Measurements from ENCODE around the gene CRTAC1. TPM values are rescaled to one million over a fixed set of nuclear protein-coding genes. Genes with fewer than 3 reads are reported as not detected.

CRTAC1 gene
- polyA plus RNA-seq, 1 donor (not counting 4 experiments of a cell fraction or from before 2014, with no cell fraction given), result not detected

DNA sequence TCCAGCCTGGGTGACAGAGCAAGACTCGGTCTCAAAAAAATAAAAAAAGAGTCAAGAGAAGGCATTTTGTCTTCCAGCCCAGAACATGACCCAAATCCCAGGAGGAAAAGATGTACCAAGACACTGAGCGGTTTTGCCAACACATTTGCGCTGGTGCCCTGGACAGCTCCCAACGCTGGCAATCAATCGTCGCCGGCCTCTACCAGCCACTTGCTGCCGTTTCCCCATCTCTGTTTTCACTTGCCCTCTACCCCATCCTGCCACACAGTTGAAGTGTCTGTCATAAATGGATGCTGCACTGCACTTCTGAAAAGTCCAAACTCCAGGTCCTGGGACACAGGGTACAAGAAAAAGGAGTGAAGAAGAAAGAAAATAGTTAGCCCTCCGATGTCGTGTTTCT, 29.7 kb upstream of the CRTAC1 start:
- Histone ChIP-seq H3K4me2 (ENCODE audit: control insufficient read depth, extremely low read depth, insufficient read depth, low read depth, low read length) (no peak overlapping the region), H3K36me3 (ENCODE audit: control insufficient read depth in 2 of 2, extremely low read depth in 1 of 2, insufficient read depth in 2 of 2, low read length in 2 of 2) (no peaks in the 10 kb centered on the region), H3K27me3 (ENCODE audit: control insufficient read depth, extremely low read depth, insufficient read depth, low read length) (no peaks in the 10 kb centered on the region), H4K20me1 (ENCODE audit: control insufficient read depth, extremely low read depth, insufficient read depth, low read length) (no peaks in the 10 kb centered on the region), H3K4me3 (ENCODE audit: control insufficient read depth in 2 of 3, extremely low read depth in 1 of 3, insufficient read depth in 2 of 3, low read depth in 1 of 3, low read length in 3 of 3) (no peak overlapping the region), H2AFZ (ENCODE audit: control insufficient read depth, low read length) (no peak overlapping the region), H3K9ac (ENCODE audit: control insufficient read depth, extremely low read depth, insufficient read depth, low read length) (no peak overlapping the region), H3K9me3 (ENCODE audit: control insufficient read depth, low read depth, low read length) (no peaks in the 10 kb centered on the region), H3K27ac (ENCODE audit: control insufficient read depth, insufficient read depth, low read length) (no peak overlapping the region), H3K79me2 (ENCODE audit: control insufficient read depth, insufficient read depth, low read length) (no peaks in the 10 kb centered on the region), H3K4me1 (ENCODE audit: control insufficient read depth, extremely low read depth, insufficient read depth, low read length) (no peaks in the 10 kb centered on the region), H3K9me1 (ENCODE audit: control insufficient read depth, extremely low read depth, insufficient read depth, low read length) (no peaks in the 10 kb centered on the region)
- FAIRE-seq (no peak), DNase-seq (ENCODE audit: low read depth, low spot score) (no peak)
- dilution Hi-C loops (cut with MboI; ENCODE audit: extremely low pct_ligation_motif_present, low sequenced_read_pairs), result no loop called here
- TF ChIP-seq, protein P1, sequence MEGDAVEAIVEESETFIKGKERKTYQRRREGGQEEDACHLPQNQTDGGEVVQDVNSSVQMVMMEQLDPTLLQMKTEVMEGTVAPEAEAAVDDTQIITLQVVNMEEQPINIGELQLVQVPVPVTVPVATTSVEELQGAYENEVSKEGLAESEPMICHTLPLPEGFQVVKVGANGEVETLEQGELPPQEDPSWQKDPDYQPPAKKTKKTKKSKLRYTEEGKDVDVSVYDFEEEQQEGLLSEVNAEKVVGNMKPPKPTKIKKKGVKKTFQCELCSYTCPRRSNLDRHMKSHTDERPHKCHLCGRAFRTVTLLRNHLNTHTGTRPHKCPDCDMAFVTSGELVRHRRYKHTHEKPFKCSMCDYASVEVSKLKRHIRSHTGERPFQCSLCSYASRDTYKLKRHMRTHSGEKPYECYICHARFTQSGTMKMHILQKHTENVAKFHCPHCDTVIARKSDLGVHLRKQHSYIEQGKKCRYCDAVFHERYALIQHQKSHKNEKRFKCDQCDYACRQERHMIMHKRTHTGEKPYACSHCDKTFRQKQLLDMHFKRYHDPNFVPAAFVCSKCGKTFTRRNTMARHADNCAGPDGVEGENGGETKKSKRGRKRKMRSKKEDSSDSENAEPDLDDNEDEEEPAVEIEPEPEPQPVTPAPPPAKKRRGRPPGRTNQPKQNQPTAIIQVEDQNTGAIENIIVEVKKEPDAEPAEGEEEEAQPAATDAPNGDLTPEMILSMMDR (optimal IDR thresholded peaks at IDR 0.05 in 1 of 3, IDR thresholded peaks at IDR 0.05 in 1 of 3, conservative IDR thresholded peaks at IDR 0.05 in 1 of 3; ENCODE audit: extremely low read depth in 1 of 3, insufficient read depth in 2 of 3, low read length in 3 of 3), result no peak
- no peak for TF ChIP-seq EZH2 (IDR thresholded peaks at IDR 0.05; ENCODE audit: low read length)

DNA sequence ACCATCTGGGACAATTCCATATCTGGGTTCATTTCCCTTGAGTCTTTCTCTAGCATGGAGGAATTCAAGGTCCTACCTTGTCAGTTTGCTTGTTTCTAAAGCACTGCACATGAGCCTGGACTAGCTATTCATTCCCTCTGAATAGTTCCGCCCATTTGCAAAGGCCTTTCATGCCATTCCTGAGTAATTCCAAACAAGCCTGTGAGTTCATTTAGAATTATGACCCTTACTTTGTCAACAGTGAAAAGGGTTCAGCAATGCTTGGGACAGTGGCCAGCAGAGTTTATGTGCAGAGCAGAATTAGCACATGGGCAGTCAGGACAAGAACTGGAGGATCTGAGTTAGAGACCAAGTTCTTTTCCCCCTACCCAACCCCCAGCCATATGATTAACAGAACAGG, 27.9 kb upstream of the CRTAC1 start:
- no peaks in the 10 kb centered on the region for H4K20me1 ChIP-seq (ENCODE audit: control insufficient read depth, extremely low read depth, insufficient read depth, low read length)
- no peaks in the 10 kb centered on the region for H3K9me3 ChIP-seq (ENCODE audit: control insufficient read depth, low read depth, low read length)
- dilution Hi-C loops (cut with MboI; ENCODE audit: extremely low pct_ligation_motif_present, low sequenced_read_pairs), result no loop called here
- no peaks in the 10 kb centered on the region for H3K36me3 ChIP-seq (ENCODE audit: control insufficient read depth in 2 of 2, extremely low read depth in 1 of 2, insufficient read depth in 2 of 2, low read length in 2 of 2)
- FAIRE-seq (no peak), DNase-seq (ENCODE audit: low read depth, low spot score) (no peak)
- no peak overlapping the region for H3K4me2 ChIP-seq (ENCODE audit: control insufficient read depth, extremely low read depth, insufficient read depth, low read depth, low read length)
- H3K9ac ChIP-seq (ENCODE audit: control insufficient read depth, extremely low read depth, insufficient read depth, low read length), result no peak overlapping the region
- no peaks in the 10 kb centered on the region for H3K9me1 ChIP-seq (ENCODE audit: control insufficient read depth, extremely low read depth, insufficient read depth, low read length)
- no peak overlapping the region for H3K4me3 ChIP-seq (ENCODE audit: control insufficient read depth in 2 of 3, extremely low read depth in 1 of 3, insufficient read depth in 2 of 3, low read depth in 1 of 3, low read length in 3 of 3)
- no peak overlapping the region for H2AFZ ChIP-seq (ENCODE audit: control insufficient read depth, low read length)
- TF ChIP-seq EZH2 (IDR thresholded peaks at IDR 0.05; ENCODE audit: low read length), result no peak
- TF ChIP-seq, protein P1 (optimal IDR thresholded peaks at IDR 0.05 in 1 of 3, IDR thresholded peaks at IDR 0.05 in 1 of 3, conservative IDR thresholded peaks at IDR 0.05 in 1 of 3; ENCODE audit: extremely low read depth in 1 of 3, insufficient read depth in 2 of 3, low read length in 3 of 3), result no peak
- no peaks in the 10 kb centered on the region for H3K4me1 ChIP-seq (ENCODE audit: control insufficient read depth, extremely low read depth, insufficient read depth, low read length)
- H3K79me2 ChIP-seq (ENCODE audit: control insufficient read depth, insufficient read depth, low read length), result no peaks in the 10 kb centered on the region
- no peaks in the 10 kb centered on the region for H3K27me3 ChIP-seq (ENCODE audit: control insufficient read depth, extremely low read depth, insufficient read depth, low read length)
- H3K27ac ChIP-seq (ENCODE audit: control insufficient read depth, insufficient read depth, low read length), result no peak overlapping the region

All from keratinocyte (primary cell).